COLO829 (cell line): ENCODE data around the gene AGPAT1.
"Not testable (repeated sequence)": the region's sequence is repeated elsewhere in the genome, so short reads cannot be mapped to it uniquely, and the experiment has no call there.

ENCODE experiments used
- DNase-seq: peaks from one replicate; pipeline ENCODE4 v3.0.0; 2012; ENCODE audit warnings: low spot score

AGPAT1 gene

DNA sequence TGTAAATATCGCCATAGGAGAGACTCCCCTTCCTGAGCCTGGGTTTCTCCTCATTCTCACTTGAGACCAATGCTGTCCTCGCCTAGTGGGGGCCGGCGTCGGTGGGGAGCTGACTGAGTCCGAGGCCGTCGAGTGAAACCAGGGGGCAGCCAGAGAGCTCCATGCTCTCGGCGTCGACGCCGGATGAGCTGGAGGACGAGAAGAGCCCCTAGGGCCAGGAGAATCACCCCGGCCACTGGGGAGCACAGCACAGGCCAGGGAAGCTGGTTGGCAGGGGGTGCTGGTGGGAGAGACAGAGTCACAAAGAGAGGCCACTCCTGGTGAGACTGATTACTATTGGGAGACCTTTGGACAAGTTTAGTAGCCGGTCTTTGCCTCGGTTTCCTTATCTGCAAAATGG lies 23.0 kb upstream of the AGPAT1 start:
- no peak for DNase-seq

DNA sequence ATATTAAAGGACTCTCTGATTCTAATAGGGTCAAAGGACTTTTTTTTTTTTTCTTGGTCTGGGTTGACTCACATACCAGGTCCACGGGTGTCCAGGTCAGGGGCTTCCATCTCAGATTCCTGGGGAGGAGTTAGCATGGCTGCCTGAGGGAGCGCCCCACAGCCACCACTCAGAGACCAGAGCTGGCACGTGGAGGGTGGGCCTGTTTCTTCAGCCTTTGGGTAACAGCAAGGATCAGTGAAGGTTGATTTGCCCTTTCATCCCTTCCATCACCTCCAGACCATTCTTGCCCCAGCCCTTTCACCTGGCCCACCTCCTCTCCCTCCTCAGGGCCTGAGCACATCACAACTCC lies 22.4 kb upstream of the AGPAT1 start:
- DNase-seq: no peak

DNA sequence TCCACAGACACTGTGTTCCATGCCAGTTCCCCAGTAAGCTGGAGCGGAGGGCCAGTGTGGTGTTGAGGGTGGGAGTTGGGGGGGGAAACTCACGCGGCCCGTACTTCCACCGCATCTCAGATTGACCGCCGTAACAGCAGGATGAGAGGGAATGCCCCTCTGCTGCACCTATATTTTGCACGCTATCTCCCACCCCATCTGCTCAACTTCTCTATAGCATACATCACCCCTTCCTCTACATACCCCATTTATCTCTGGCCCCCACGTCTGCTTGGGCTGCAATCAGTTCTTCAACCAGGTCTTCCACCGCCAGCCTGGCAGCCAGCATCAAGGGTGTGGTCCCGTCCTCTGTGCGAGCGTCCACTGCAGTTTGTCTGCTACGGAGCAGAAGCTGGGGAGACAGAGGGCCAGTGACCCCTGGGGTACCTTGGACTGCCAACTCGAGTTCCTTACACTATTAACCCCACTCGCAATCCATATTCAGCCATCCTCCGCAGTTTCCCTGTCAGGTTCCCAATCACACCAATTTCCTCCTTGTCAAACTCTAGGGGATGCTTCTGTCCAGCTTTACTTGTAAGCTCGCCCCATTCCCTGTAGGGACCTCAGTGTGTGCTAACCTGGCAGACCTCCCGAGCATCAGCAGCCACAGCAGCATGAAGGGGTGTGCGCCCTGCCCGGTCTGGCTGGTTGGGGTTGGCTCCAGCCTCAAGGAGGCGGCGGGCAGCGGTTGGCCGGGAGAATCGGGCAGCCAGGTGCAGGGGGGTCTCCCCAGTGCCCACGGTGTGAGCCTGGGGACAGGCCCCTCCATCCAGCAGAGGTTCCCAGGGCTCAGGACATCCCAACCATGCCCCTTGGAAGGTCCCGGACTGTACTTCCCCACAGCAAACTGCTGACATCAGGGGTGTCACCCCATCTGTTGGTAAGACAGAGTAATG lies 21.1 kb upstream of the AGPAT1 start:
- DNase-seq: no peak

DNA sequence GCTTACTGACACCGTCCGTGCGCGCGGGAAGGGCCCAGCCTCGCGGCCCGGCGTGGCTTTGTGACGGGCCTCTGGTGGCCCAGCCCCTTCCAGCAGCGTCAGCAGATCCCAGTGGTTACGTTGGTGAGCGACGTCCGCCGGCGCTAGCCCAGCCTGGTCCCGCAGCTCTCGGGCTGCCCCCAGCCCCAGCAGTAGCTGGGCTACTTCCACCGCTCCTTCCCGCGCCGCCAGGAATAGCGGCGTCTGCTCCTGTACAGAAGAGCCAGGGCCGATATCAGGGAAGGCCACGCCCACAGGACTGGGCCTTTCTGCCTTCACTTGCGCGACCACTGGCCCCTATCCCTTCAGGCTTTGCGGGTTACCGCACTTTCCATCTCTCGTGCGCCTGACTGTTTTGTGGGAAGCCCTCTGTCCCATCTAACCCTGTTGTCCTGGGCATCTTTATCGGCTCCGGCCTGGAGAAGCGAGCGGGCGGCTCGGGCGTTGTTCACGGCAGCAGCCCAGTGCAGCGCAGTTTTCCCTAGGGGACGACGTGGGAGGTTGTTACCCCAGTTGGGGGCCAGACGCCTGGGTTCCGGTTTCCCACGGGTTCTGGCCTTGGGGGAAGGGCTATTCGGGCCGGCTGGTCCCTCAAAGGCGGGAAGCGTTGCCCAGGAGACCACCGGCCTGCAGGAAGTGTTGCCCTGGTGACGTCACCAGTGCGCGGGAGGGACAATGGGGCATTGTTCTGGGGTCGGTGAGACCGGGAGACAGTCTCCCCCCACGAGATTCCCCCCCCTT lies 20.2 kb upstream of the AGPAT1 start:
- DNase-seq: peak; percentile 96

DNA sequence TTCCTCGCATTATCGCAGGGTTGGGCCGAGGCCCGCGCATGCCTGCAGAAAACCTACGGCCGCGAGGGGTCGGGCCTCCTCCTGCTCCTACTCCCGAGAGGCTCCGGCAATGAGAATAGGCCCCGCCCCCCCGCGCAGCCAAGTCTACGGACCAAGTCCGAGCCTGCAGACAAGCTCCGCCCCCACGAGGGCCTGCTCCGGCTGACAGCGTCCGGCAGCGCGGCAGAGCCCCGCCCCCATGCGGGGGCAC lies 19.7 kb upstream of the AGPAT1 start:
- peak; percentile 99 for DNase-seq

DNA sequence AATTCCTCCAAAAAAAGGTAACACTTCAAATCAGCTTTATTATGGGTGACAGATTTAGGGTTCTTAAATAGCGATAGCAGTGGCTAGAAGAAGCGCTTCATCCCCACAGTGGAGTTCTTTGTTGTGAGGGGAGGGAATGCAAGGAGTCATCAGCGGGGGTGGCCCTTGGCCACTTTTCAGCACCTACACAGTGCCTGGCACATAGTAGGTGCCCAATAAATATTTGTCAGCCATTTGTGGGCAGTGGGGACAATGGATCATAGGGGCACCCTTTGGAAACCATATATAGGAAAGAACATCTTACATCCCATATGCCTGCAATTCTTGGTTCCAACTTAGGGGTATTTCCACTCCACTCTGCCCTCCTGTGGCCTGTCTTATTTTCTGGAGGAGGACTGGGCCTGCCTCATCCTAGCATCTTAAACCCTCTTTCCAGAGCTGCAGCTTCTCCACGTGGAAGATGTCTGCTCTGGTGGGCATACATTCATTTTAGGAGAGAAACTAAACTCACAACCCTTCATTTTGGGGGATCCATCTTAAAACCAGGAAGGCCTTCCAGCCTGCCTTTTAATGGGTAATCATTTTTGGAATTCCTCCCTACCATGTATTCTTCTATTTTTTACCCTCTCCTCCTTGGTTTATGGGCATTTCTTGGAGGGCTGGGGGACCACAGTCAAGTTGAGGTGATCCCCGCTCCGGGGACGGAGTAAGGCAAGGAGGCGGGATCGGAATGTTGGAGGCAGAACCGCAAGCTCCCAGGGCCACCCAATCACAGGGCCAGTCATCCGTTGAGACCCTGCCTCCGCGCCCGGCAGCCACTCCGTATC lies 19.2 kb upstream of the AGPAT1 start:
- peak; percentile 64 for DNase-seq

DNA sequence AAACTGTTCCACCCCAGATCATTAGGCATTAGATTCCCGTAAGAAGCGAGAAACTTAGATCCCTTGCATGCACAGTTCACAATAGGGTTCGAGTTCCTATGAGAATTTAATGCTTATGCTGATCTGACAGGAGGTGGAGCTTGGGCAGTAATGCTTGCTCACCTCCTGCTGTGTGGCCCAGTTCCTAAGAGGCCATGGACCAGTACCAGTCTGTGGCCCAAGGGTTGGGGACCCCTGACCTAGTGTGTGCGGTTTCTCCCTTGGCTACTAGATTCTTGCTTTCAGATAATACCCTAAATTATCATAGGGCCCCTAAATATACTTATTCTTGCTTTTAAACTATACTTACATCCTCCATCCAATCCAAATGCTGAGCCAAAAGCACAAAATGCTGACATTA lies 18.5 kb upstream of the AGPAT1 start:
- no peak for DNase-seq

DNA sequence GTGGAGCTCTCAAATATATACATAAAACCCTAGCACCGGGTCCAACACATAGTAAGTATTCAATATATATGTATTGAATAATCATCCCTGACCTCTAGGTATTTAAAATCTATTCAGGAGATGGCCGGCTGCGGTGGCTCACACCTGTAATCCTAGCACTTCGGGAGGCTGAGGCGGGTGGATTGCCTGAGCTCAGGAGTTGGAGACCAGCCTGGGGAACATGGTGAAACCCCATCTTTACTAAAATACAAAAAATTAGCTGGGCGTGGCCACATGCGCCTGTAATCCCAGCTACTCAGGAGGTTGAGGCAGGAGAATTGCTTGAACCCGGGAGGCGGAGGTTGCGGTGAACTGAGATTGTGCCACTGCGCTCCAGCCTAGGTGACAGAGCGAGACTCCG lies 17.2 kb upstream of the AGPAT1 start:
- not testable (repeated sequence) for DNase-seq

DNA sequence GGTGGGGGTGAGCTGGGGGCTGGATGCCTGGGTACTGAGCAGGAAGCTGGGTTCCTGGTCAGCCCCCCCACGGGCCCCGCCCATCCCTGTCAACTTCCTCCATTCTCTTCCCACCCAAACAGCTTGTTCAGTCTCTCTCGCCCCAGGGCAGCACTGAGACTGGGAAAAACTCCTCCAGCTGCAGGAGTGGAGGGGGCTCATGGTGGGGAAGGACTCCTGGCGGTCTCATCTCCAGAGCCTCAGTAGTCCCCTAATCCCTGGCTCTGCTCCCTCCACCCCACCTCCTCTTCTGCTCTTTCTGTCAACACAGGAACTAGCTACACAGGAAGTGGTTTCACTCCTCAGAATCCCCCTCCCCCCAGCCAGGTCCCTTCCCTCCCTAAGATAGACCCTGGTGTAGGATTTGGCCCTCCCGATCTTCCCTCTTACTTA lies 16.7 kb upstream of the AGPAT1 start, which contains the start of gene GPSM3:
TSS of gene GPSM3 (minus strand) at position 36 of the 432 bp plus-strand sequence. CDS start 130 bp downstream, outside the sequence.
- no peak for DNase-seq

DNA sequence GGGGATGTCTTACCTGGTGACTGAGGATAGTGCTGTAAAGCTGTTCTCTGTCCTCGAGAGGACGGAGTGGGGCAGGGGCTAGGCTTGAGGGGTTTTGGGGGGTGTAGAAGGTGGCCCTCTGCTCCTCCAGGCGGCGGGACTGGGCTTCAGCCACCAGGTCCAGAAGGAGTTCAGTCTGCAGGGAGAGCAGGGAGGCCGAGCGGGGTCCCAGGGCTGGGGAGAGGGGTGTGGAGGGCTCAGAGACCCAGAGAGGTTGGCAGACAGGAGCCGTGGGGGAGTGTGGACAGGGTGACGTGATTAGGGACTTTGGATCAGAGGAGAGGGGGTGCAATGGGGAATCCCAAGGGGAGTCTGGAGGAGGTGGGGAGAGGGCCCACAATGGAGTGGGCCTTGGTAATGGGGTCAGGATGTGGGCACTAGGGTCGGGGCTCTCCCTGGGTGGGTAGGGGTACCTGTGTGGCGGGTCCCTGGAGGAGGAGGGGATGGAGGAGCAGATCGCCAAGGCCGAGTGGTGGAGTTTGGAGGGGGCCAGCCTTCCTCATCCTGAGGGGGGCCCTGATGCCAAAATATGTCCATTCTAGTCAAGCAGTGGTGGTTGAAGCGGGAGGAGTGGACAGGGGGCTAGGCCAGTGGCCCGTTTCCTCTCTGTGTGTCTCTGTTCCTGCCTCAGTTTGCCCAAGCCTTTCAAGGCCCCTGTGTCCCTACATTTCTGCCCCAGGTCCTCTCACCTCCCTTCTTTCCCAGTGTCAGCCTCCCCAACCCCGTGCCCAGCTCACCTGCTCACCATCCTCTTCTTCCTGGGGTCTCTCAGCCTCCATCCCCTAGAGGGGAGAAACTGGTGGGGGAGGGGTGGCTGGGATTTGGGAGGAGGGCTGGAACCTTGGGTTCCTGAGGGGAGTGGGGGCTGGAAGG lies 16.1 kb upstream of the AGPAT1 start:
- DNase-seq: no peak

DNA sequence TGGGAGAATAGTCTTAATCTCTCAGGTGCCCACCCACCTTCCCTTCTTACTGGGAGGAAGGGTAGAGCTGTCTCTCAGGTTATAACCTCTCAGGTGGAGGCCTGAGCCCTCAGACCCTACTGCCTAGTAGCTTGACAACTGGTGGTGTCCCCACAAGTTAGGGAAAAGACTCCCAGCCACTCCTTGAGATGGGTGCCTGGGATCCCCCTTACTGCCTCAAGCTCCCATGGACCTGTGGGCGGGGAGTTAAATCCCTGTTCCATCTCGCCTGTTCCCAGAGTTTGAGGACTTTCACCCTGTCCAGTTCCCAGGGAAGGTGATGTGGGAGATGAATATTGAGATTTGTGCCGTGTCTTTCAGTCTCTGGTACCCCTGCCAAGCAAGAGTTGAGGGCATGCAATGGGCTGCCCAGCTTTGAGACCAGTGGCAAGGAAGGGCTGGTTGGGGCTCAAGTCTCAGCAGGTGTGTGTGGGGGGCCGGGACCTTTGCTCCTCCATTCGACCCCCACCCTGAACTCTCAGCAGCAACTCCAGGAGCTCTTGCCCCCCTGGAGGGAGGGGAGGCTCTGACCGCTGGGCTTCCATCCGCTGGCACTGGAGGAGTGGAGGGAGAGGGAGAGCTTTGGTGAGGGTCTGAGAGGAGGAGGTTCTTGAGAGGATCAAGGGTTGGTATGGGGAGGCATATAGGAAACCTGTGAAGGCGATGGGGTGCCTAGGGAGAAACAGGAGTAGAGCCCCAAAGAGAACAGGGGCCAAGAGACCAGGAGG lies 15.2 kb upstream of the AGPAT1 start:
- DNase-seq: no peak

DNA sequence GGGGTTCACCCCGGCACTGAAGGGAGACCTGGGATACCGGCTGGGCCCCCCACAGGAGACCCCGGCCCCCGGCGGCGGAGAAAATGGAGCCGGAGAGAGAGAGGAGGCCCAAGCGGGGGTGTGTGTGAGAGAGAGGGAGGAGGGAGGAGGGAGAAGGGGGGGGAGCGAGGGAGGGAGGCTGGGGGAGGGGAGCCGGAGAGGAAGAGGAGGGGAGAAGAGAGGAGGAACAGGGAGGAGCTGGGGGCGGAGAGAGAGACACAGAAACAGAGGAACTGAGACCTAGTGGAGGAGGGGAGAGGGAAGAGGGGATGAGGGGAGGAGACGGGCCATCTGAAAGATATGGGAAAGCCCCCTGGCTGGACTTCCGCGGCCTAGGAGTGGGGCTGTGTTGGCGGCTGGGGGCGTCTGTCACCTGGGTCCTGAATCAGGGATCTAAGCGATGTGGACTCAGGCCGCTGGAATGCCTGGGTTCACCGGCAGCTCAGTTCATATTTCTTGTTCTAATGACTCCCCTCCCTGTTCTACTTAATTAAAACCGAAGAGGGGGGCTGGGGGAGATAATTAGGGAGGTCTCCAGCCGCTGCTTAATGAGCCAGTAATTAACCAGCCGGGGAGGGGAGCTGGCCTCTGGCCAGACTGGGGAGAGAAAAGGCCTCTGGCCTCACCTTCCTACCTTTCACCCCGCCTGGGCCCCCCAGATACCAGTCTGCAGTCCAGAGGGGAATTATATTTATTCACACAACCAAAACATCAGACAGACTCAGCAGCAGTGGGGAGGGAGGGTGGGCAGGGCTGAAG lies 14.4 kb upstream of the AGPAT1 start, which contains the start of gene PBX2:
TSS of gene PBX2 (minus strand) at position 149 of the 798 bp plus-strand sequence. CDS start 287 bp downstream, outside the sequence.
- DNase-seq: peak; percentile 82

DNA sequence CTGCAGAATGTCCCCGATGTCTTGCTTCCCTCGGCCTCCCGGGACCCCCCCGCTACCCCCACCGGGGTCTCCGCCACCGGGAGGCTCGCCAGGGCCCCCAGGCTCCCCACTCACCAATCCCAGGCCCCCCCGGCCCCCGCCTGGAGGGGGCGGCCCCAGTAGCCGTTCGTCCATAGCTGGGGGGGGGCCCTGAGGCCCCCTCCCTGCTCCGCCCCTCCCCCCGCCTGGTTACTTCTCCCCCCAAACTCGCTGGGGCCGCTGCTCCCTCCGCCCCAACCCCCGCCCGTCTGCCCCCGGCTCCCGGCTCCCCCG lies 13.8 kb upstream of the AGPAT1 start:
- no peak for DNase-seq

DNA sequence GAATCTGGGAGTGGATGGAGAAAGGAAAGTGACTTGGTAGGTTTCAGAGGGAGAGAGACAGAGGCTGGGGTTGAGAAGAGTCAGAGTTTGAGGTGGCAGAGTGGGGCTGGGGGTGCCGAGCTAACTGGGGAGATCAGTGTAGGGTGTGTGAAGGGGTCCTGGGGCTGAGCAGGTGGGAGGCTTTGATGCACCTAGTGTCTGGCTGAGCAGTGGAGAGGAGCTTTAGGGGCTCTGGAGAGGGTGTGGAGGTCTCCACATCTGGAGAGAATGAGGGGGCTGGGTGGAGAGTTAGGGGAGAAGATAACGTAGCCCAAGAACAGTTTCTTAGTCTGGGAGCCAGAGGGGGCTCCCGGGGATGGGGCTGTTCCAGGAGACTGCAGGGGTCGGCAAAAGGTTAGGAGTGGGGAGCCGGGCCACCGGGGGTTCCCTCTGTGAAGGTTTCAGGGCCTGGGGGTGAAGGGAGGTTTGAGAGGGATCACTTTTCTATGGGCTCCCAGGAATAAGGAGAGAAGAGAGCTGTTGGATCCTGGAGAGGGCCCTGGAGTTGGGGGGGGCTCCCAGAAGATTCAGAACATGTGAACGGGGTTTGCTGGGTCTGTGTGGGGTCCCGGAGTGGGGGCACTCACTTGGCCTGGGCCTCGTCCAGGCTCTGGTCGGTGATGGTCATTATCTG lies 13.3 kb upstream of the AGPAT1 start:
- no peak for DNase-seq

DNA sequence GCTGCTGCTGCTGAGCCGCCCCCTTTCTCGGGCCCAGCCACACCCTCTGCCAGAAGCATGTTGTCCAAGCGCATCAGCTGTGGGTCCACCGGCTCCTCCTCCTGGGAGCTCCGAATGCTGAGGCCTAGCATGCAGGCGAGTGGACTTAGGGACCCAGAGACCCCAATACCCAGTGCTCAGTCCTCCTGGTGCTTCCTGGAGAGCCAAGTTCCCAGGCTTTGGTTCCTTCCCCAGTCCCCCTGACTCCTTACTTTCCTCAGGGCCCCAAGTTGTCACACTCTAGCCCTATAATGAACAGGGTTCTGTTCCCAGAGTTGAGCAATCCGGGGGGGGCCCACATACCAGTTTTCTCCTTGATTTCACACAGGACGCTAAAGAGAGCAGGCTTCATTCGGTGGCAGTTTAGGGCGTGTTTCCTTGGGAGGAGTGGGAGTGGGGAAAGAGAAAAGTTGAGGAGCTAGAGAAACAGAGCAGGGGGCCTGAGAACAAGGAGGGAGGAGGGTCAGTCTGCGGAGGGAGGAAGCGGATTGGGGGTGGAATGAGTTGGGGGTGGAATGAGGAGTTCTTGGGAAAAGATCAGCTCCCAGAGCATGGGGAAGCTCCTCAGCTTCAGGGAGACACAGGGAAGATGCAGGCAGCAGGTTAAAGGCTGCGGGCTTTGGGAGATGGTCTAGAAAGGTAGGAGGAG lies 12.6 kb upstream of the AGPAT1 start:
- no peak for DNase-seq

DNA sequence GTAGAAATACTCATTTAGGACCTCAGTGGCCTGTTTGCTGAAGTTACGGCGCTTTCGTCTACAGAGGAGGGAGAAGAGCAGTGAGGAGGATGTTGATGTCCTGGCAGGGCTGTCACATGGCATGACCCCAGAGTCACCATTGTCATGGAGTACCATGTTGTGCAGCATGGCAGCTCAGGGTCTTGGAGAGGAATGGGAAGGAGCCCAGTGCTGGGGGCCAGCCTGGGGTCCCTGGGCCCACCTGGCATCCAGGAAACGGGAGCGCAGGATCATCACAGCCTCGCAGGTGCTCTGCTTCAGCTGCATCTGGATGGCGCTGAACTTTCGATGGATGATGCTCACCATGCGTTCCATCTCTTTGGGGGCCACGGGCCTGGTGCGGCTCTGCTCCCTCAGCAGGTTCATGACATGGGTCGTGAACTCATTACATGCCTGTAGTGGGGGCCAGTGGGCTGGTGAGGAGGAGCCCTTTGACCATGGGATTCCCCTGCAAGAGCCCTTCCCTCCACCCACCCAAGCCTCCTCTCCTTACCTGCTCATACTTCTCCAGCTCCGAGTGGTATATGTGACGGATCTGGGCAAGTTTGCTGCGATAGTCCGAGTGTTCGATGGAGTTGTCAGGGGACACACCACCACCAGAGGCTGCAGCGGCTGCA lies 12.0 kb upstream of the AGPAT1 start:
- DNase-seq: not testable (repeated sequence)

DNA sequence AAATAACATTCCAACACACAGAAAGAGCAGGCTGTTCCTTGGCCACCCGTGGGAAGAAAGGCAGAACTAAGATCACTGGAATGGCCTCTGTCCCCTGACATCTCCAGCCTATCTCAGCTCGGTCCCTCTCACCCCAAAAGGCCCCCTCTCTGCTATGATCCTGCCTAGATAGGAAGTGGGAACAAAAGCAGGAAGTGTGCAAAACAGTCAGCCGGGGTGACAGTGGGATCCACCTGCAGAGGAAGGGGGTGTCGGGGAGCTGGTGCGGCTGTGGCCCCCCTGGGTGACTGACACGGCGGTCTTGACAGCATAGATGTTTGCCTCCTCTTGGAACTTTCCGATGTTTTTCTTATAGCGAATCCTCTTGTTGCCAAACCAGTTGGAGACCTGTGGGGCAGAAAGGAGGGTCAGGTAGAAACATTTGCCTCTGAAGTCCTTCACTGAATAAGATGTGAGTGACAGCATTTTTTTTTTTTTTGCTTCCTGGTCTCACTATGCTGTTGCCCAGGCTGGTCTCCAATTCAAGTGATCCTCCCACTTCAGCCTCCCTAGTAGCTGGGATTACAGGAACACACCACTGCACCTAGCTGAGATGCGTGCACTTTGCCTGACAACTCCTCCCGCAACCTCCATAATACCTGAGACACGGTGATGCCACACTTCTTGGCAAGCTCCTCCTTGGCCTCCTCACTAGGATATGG lies 11.3 kb upstream of the AGPAT1 start:
- DNase-seq: no peak
